ENCODE data around the gene KRT79.

The KRT79 gene

DNA sequence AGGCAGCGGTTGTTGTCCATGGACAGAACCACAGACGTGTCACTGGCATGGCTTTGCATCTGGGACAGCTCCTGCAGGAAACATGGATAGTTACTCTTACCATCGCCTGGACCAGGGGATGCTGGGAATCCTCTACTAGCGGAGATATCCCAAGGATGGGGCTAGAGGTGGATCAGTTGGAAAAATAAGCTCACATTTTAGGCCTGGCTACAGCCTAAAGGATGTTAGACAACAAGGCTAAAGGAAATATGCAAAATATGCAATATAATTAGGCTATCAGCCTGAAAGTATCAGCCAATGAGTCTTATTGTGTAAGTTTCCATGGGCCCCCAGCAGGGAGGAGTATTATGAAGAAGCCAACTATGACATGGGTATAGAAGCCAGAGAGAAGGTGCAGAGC, 61.9 kb downstream of the KRT79 start:
- H3K4me3 ChIP-seq (replicated peaks; ENCODE audit: insufficient read depth, low read length) = no peak overlapping the region
- TF ChIP-seq GABPA (IDR thresholded peaks at IDR 0.05; ENCODE audit: low read depth) (no peak), CTCF (IDR thresholded peaks at IDR 0.05; ENCODE audit: insufficient read depth, low read length) (no peak), POLR2AphosphoS5 (IDR thresholded peaks at IDR 0.05; ENCODE audit: low read depth) (no peak), SPI1 (IDR thresholded peaks at IDR 0.05; ENCODE audit: borderline replicate concordance, low read depth) (no peak), REST (IDR thresholded peaks at IDR 0.05; ENCODE audit: insufficient replicate concordance, low read depth) (no peak)
- peaks cover 5% of the 10 kb centered on the region for H3K27me3 ChIP-seq (ENCODE audit: insufficient read depth, poor library complexity, severe bottlenecking)
- H3K27ac ChIP-seq (replicated peaks) = no peak overlapping the region
- no peak for DNase-seq (ENCODE audit: low read depth in 1 of 2, low spot score in 1 of 2)

DNA sequence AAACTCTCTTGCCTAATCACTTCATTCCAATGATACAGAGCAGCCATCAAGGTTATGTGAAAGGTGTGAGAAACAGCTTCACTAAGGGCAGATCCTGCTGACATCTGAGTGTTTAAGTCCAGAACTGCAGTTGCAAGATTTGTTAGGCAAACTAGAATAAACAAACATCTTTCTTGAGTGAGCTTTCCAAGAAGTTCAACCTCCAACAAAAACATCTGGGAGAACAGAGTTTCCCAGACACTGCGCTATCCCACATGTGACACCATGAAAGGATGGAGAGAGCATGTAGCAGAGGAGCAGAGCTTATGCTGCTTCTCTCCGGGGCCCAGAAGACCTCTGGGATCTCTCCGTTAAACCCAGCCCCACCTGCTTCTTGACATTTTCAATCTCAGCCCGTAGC, 62.6 kb downstream of the KRT79 start:
- DNase-seq (ENCODE audit: low read depth in 1 of 2, low spot score in 1 of 2) = no peak
- Histone ChIP-seq H3K27ac (replicated peaks) (no peak overlapping the region), H3K27me3 (ENCODE audit: insufficient read depth, poor library complexity, severe bottlenecking) (peaks cover 5% of the 10 kb centered on the region), H3K4me3 (replicated peaks; ENCODE audit: insufficient read depth, low read length) (no peak overlapping the region)
- TF ChIP-seq REST (IDR thresholded peaks at IDR 0.05; ENCODE audit: insufficient replicate concordance, low read depth) = no peak
- no peak for TF ChIP-seq CTCF (IDR thresholded peaks at IDR 0.05; ENCODE audit: insufficient read depth, low read length)
- no peak for TF ChIP-seq POLR2AphosphoS5 (IDR thresholded peaks at IDR 0.05; ENCODE audit: low read depth)
- no peak for TF ChIP-seq SPI1 (IDR thresholded peaks at IDR 0.05; ENCODE audit: borderline replicate concordance, low read depth)
- no peak for TF ChIP-seq GABPA (IDR thresholded peaks at IDR 0.05; ENCODE audit: low read depth)
